ENCODE measurements around the gene WWP2.

Gene WWP2

GRCh38 chr16:69889295-69889964 lies 127.3 kb downstream of the WWP2 start:
- DNase-seq (ENCODE audit: low read depth, low spot score) = no peak

GRCh38 chr16:69890114-69890891 lies 128.2 kb downstream of the WWP2 start:
- no peak for DNase-seq (ENCODE audit: low read depth, low spot score)

- DNase-seq (ENCODE audit: low read depth, low spot score) = no peak
Observed at GRCh38 chr16:69890892-69891282, 128.8 kb downstream of the WWP2 start.

DNA sequence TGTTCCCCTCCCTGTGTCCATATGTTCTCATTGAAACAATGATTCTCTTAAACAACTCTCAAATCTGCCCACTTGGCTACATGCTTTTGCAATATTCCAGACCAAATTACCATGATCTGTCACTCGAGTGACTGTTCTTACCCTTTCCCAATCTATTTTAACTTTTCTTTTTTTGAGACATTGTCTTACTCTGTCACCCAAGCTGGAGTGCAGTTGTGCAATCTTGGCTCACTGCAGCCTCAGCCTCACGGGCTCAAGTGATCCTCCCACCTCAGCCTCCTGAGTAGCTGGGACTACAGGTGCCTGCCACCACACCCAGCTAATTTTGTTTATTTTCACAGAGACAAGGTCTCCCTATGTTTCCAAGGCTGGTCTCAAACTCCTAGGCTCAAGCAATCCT lies 130.2 kb downstream of the WWP2 start:
- DNase-seq (ENCODE audit: low read depth, low spot score) = no peak

DNA sequence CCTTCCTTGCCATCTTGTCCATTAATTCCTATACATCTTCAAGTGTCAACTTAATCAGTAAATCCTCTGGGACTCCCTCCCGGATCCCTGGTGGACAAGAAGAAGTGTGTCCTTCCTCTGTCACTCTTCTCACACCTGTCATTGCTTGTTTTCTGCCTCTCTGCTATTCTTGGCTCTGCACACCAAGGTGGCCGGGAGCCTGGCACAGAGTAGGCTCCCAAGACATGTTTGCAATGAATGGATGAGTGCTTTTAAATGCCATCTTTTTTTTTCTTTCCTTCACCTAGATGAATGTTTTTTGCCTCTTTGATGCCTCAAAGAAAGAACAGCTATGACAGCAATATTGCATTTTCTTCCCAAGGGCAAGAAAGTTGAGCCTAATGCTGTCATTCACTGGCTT lies 131.0 kb downstream of the WWP2 start:
- DNase-seq (ENCODE audit: low read depth, low spot score) = no peak

DNA sequence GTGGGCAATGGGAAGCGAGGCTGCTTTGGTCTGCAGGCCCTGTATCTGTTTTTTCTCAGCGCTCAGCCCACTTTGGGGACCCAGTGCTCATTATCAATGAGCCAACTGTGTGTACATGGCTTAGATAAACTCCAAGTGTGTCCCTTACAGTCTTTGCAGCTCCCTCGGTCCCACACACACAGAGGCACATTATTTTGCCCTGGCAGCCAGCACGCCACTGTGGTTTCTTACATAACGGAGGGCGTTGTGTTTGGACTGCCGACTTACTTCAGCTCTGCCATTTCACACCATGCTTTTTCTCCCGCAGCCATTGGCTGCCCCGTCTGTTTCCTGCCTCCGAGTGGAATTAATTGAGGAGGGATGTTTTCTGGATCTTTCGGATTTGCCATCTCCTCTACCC lies 132.5 kb downstream of the WWP2 start:
- no peak for DNase-seq (ENCODE audit: low read depth, low spot score)

DNA sequence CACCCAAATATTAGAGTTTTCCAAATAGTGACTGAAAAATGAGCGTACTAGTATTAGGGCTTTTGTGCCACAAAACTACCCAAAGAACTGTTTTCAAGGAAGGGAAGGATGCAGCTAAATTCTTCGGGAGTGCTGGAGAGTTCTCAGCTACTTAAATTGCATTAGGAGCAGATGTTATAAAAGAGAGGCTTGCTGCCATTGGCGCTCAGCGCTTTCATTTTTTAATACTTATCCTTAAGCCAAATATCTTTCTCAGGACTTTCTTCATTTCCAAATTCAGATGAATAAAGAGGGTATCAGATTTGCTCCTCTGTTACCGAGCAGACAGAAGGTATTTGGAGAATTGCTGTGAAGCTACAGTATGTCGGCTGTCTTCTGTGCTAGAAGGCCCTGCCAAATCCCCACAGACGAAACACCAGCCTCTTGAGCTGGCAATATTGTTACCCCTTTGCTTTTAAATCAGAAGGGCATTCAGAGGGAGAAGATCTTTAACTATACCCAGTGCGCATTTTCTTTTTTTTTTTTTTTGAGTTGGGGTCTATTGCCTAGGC lies 141.8 kb downstream of the WWP2 start:
- DNase-seq (ENCODE audit: low read depth, low spot score) = no peak

DNA sequence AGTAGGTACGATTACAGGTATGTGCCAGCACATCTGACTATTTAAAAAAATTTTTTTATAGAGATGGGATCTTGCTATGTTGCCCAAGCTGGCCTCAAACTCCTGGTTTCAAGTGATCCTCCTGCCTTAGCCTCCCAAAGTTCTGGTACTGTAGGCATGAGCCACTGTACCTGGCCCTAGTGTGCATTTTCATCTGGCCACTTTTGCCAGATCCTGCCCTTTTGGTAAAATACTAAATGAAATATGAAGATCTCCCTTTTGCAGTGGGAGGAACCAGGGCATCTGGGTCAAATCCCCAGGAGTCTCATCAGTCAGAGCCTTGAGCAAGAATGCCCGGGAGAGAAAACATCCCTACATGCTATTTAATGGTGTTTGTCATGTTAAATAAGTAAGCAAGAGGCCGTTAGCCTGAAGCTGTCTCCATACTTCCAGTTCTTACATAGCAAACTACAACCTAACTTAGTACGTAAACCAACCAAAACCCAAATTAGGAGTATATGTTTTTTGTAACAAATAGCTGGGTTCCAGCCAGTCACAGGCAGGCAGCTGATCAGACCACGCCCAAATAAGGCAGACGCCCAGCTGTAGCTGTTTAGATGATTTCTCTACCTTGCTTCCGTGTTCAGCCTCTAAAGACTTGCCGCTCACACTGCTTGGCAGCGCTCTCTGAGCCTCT lies 142.5 kb downstream of the WWP2 start:
- DNase-seq (ENCODE audit: low read depth, low spot score) = no peak

GRCh38 chr16:69905171-69905555 lies 143.0 kb downstream of the WWP2 start:
- no peak for DNase-seq (ENCODE audit: low read depth, low spot score)

GRCh38 chr16:69906838-69907401 lies 144.8 kb downstream of the WWP2 start:
- DNase-seq (ENCODE audit: low read depth, low spot score) = no peak

DNA sequence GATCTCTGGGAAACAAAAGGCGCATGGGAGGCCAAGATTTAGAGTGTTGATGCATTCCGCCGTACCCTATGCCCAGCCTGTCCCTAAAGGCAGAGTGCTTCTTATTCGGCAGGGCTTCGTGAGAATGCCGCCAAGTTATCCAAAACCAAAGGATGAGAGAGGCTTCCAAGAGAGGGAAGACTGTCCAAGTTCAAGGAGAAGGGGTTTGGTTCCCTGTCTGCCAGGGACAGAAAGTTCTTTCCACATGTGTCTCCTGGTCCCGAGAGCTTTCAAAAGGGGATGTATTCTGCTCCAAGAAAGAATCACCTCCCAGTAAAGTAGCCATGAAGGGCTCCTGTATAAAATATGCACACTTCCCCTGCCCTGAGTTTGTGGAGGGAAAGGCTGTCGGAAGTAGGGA lies 146.9 kb downstream of the WWP2 start:
- no peak for DNase-seq (ENCODE audit: low read depth, low spot score)

DNA sequence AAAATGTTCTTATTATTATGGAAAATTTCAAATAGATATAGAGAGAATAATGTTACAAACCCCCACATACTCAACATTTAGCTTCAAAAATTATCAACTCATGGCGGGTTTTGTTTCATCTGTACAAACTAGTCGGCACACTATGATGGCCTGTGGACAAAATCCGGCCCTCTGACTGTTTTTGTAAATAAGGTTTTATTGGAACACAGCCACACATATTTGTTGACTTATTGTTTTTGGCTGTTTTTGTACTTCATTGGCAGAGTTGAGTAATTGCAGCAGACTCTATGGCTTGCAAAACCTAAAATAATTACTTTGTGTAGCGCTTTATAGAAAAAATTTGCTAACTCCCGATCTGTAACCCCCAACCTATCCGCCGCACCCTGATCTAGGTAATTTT lies 147.6 kb downstream of the WWP2 start:
- DNase-seq (ENCODE audit: low read depth, low spot score) = no peak

DNA sequence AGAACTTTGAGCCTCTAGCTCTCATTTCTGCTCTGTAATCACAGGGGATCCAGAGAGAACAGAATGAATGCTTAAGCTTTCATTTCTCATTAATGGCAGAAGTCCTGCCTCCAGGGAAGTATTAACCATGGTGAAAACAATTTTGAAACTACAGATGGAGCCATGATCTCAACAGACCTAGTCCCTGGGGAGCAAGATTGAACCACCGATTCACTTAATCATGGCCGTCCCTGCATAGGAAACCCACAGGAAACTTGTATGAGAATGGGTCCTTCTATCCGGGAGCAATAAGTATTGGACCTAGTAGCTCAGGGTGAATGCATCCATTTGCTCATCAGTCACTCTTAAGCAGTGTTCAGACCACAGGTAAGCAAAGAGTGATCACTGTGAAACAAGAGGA lies 148.8 kb downstream of the WWP2 start:
- no peak for DNase-seq (ENCODE audit: low read depth, low spot score)

DNA sequence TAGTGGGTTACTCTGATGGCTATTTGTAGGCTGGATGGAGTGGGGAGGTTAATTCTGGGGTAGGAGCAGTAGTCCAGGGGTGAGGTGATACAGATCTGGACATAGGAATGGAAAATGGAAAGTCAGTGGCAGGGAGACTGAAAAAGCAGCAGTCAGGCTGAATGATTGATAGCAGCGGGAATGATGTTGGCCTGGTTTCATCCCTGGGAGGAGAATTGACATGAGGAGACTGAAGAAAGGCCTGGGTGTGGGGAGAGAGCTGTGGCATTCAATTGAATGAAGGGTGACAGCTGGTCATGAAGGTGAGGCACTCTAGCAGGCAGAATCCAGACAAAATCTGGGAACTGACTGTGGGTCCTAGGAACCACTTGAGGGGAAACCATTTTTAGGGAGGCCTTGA lies 154.3 kb downstream of the WWP2 start:
- DNase-seq (ENCODE audit: low read depth, low spot score) = no peak

DNA sequence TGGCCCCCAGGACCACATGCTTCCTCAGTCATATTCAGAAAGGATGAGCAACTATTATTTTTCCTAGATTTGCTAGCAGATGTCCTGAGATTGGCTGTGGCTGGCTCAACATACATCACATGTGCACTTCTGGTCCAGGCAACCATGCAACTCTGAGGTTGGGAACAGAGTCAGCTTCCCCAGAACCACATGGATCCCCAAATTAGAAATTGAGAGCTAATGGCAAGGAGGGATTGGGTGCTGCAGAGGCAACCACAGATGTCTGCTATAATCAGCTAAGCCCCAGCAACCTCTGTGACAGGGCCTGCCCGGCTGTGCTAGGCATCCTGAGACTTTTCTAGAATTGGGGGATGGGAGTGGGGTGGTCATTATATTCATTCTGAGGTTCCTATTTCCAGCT lies 155.2 kb downstream of the WWP2 start:
- DNase-seq (ENCODE audit: low read depth, low spot score) = no peak

DNA sequence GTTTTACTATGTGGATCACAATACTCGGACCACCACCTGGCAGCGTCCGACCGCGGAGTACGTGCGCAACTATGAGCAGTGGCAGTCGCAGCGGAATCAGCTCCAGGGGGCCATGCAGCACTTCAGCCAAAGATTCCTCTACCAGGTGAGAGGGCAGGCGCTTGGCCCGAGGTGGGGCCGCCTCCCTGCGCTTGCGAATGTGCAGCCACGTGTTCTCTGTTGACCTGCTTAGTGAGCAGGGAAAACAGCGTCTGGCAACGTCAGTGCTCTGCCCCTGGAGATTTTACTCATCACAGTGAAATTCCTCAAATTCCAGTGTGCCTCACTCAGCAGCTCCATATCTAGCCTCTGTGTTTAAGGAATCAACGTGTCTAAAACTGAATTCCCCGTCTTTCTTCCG lies 155.6 kb downstream of the WWP2 start:
- DNase-seq (ENCODE audit: low read depth, low spot score) = peak; percentile 81

GRCh38 chr16:69918241-69918640 lies 156.1 kb downstream of the WWP2 start:
- DNase-seq (ENCODE audit: low read depth, low spot score) = no peak

- DNase-seq (ENCODE audit: low read depth, low spot score) = no peak
Observed at GRCh38 chr16:69921127-69921526, 159.0 kb downstream of the WWP2 start.

- no peak for DNase-seq (ENCODE audit: low read depth, low spot score)
Observed at GRCh38 chr16:69922200-69922599, 160.1 kb downstream of the WWP2 start.

- no peak for DNase-seq (ENCODE audit: low read depth, low spot score)
Observed at GRCh38 chr16:69924041-69924775, 162.1 kb downstream of the WWP2 start.

DNA sequence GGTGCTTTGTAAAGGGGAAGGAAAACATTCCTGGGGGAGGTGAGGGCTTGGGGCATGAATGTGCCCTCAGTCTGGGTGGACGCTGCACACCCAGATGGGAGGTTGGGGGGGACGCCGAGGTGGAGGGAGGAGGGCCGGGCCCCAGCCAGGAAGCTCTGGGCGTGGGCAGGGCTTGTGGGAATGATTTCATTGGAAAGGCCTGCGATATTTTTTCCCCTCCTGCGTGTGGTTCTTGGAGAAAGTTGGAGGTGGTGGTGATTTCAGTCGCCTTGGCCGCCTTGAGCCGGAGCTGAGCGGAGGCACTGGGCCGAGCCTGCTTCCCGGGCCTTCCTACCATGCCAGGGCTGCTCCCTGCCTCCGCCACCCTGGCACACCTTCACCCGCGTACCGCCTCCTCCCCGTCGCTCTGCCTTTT lies 162.7 kb downstream of the WWP2 start:
- DNase-seq (ENCODE audit: low read depth, low spot score) = no peak

DNA sequence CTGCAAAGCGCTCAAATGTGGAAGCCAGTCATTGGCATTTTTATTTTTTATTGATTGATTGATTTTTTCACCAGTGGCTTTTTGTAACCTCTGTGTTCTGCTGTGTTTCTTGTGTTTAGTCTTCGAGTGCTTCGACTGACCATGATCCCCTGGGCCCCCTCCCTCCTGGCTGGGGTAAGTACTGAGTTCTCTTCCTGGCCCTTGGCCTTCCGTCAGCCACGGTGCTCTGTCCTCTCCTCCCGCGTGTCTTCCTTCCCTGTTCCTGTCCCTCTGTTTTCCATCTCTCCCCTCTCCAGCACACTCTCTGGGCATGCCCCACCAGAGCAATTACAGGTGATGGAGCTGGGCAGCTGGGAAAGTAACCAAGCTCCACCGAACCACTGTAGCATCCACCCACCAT lies 163.2 kb downstream of the WWP2 start:
- no peak for DNase-seq (ENCODE audit: low read depth, low spot score)

All from smooth muscle cell of the brain vasculature (primary cell).